Measurements from ENCODE around the gene SLC38A3.

DNA sequence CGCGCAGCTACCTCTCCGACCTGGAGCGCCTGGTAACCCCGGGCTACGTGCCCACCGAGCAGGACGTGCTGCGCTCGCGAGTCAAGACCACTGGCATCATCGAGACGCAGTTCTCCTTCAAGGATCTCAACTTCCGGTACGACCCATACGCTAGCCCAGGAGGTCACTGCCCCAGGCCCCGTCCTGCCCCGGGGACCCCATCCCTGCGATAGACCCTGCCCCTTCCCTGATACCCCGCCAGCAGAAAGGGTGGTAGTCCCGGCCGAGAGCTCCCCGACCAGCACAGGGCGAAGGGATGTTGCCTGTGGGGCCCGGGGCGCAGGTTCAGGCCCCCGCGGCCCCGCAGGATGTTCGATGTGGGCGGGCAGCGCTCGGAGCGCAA is 11.3 kb upstream of the SLC38A3 start:
- TF ChIP-seq, protein P1, sequence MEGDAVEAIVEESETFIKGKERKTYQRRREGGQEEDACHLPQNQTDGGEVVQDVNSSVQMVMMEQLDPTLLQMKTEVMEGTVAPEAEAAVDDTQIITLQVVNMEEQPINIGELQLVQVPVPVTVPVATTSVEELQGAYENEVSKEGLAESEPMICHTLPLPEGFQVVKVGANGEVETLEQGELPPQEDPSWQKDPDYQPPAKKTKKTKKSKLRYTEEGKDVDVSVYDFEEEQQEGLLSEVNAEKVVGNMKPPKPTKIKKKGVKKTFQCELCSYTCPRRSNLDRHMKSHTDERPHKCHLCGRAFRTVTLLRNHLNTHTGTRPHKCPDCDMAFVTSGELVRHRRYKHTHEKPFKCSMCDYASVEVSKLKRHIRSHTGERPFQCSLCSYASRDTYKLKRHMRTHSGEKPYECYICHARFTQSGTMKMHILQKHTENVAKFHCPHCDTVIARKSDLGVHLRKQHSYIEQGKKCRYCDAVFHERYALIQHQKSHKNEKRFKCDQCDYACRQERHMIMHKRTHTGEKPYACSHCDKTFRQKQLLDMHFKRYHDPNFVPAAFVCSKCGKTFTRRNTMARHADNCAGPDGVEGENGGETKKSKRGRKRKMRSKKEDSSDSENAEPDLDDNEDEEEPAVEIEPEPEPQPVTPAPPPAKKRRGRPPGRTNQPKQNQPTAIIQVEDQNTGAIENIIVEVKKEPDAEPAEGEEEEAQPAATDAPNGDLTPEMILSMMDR (IDR thresholded peaks at IDR 0.05), result no peak
- no peak for TF ChIP-seq EZH2 (IDR thresholded peaks at IDR 0.05; ENCODE audit: borderline replicate concordance, insufficient read depth, low read depth, low read length, poor library complexity, severe bottlenecking)

Measured in B cell (primary cell).